Ovary (tissue), 9 donors: ENCODE results near the gene VPS11. TPM values are rescaled to one million over a fixed set of nuclear protein-coding genes. Genes with fewer than 3 reads are reported as not detected.

Source experiments
- DNase-seq, 5 donors: peaks; one replicate each; pipeline ENCODE4 v3.0.0-alpha.2; 2019 to 2020
- H3K27ac ChIP-seq, 2 donors: fragments of 200-600 bp; one replicate each; pipeline versions ENCODE4 v1.5.1 to v1.8.0; 2019 to 2022
- H3K27me3 ChIP-seq: fragments of 200-600 bp; one replicate; pipeline ENCODE4 v1.8.0; 2022
- H3K36me3 ChIP-seq: fragments of 200-600 bp; sonication (generic); one replicate; pipeline ENCODE4 v1.5.1; 2019
- H3K4me1 ChIP-seq: one replicate; pipeline ENCODE4 v1.8.1; 2013; ENCODE audit warnings: mild to moderate bottlenecking, moderate library complexity; ENCODE audit not compliant: insufficient read depth
- H3K4me3 ChIP-seq: fragments of 200-600 bp; sonication (generic); one replicate; pipeline ENCODE4 v1.5.1; 2017
- H3K9me3 ChIP-seq, 2 donors: fragments of 200-600 bp in 1 of 2; sonication (generic) in 1 of 2; one replicate each; pipeline versions ENCODE4 v1.5.1 to v1.8.1; 2013 to 2019; ENCODE audit warnings: mild to moderate bottlenecking in 1 of 2, moderate library complexity in 1 of 2
- CTCF ChIP-seq, 3 donors: fragments of 450-650 bp in 2 of 3; fragments of 200-600 bp in 1 of 3; IDR thresholded peaks; one replicate each; pipeline versions ENCODE4 v1.5.1 to v1.8.0; 2016 to 2022; ENCODE audit warnings: antibody characterized with exemption in 3 of 3, mild to moderate bottlenecking in 1 of 3
- EP300 ChIP-seq: sonication (generic); formaldehyde crosslinking; IDR thresholded peaks from one replicate; pipeline ENCODE4 v1.6.1; 2017; ENCODE audit warnings: antibody characterized with exemption
- POLR2A ChIP-seq: fragments of 450-650 bp; IDR thresholded peaks from one replicate; pipeline ENCODE4 v1.6.1; 2017; ENCODE audit warnings: antibody characterized with exemption, mild to moderate bottlenecking, moderate library complexity
- WGBS, 3 donors: extraction: QIAGEN DNeasy Blood & Tissue Kit in 1 of 3; methylation state at CpG; one replicate each; pipeline versions ENCODE4 v1.1.5 to v1.1.7; 2013 to 2017; 5-methylcytosine and 5-hydroxymethylcytosine counted together
- intact Hi-C, 4 donors: fragments of 100-400 bp; cut with DNase I; formaldehyde crosslinking; loops; one replicate each; pipeline versions ENCODE4 v1.11.0 to v1.15.1; 2022 to 2023
- polyA plus RNA-seq, 2 donors: library from polyadenylated mRNA; stranded (reverse); fragments of 200-250 nt in 1 of 2; fragments of 350-450 nt in 1 of 2; fragmentation: Illumina TruSeq in 1 of 2; extraction: RNeasy Lipid Tissue Mini Kit (QIAGEN cat#74804) in 1 of 2; gene quantifications; one replicate each; pipeline ENCODE4 v1.2.3, GENCODE V29; 2013 to 2014
- total RNA-seq, 7 donors: library from RNA; depleted of rRNA in 2 of 7; stranded (reverse); fragments of >200 nt in 2 of 7; fragmentation: NEBNext Ultra II Directional in 3 of 7; extraction: Animal tissue kit (Norgen Biotek cat#: 25700) in 3 of 7; gene quantifications; one replicate each; pipeline versions ENCODE4 v1.1.0 to v1.2.4, GENCODE V29; 2016 to 2023
- donor health status: DM: no; HTN: no; CAD: no; lungs with moderate emphysema.
- donor health status: DM: no; HTN: no; CAD: no.
- donor health status: Bipolar disorder and iron deficiency.
- donor health status: DM: yes; HTN: yes; CAD: no.
- donor health status: DM: no; HTN: no; CAD: no.
- donor health status: DM: yes; HTN: yes; CAD: no.

VPS11 gene
- total and polyA plus RNA-seq, 9 donors, result 24.3 to 47.8 (median 35.8) TPM

DNA sequence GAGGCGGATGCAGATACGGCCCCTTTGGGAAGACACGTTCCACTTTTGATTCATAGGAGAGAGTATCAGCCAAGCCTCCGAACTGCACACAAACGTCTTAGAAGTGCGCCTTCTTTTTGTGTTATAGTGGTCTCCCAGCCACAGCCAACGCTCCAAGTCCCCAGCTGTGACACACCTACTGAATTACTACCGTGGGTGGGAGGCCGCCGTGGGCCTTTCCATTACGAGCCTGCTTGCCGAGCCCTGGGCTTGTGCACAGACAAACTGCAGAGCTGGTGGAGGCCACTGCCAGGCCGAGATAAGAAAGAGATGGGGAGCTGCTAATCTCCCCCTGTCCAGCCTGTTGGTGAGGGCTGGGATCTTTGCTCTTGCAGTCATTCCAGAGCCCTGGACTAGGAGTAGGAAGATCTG, 17.8 kb downstream of the VPS11 start:
- Histone ChIP-seq H3K9me3 (no peaks in the 10 kb centered on the region), H3K27me3 (no peaks in the 10 kb centered on the region), H3K27ac (peak overlapping the region in 1 of 2 donors; percentile 79), H3K4me3 (peak overlapping the region; percentile 83), H3K36me3 (no peaks in the 10 kb centered on the region), H3K4me1 (peaks cover 7% of the 10 kb centered on the region)
- TF ChIP-seq POLR2A, result no peak
- intact Hi-C loops, result no loop called here
- peak in 1 of 5 donors; percentile 35 for DNase-seq
- WGBS, 3 donors, result 0 to 1% (median 0%) methylated on average over 13 of the region's 13 CpGs

DNA sequence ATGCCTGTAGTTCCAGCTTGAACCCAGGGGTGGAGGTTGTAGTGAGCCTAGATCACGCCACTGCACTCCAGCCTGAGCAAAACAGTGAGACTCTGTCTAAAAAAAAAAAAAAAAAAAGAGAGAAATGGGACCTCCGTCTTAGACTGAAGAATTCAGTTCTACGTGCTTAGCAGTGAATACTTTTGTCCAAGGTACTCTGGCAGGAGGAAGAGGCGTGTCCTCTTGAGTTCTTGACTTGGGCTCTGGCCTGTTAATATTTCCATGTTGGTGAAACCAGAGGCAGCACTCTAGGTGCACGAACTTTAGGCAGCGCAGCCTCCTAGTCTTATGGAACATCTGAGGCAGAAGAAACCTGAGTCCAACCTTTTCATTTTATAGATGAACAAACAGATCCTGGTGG, 19.5 kb downstream of the VPS11 start:
- WGBS, 3 donors, result 87 to 93% (median 88%) methylated on average over 6 of the region's 6 CpGs
- no peak overlapping the region for H3K27ac ChIP-seq

GRCh38 chr11:119087747-119088241, 20.2 kb downstream of the VPS11 start:
- H3K9me3 ChIP-seq, result no peaks in the 10 kb centered on the region
- no peak for DNase-seq
- H3K4me3 ChIP-seq, result no peak overlapping the region
- 94 to 100% (median 97%) methylated on average over 2 of the region's 2 CpGs for WGBS, 3 donors
- peaks cover 7% of the 10 kb centered on the region for H3K4me1 ChIP-seq
- intact Hi-C loops, result no loop called here
- TF ChIP-seq EP300 (no peak), POLR2A (no peak), CTCF (IDR thresholded peaks at IDR 0.05) (no peak)
- H3K27me3 ChIP-seq, result no peaks in the 10 kb centered on the region
- H3K27ac ChIP-seq, result no peak overlapping the region
- H3K36me3 ChIP-seq, result no peaks in the 10 kb centered on the region

More for the DNA sequence above, 19.5 kb downstream of the VPS11 start:
- intact Hi-C loops, result no loop called here
- no peak for TF ChIP-seq EP300
- TF ChIP-seq CTCF (IDR thresholded peaks at IDR 0.05), result no peak
- Histone ChIP-seq H3K4me3 (no peak overlapping the region), H3K9me3 (no peaks in the 10 kb centered on the region), H3K36me3 (no peaks in the 10 kb centered on the region), H3K27me3 (no peaks in the 10 kb centered on the region), H3K4me1 (peaks cover 7% of the 10 kb centered on the region)
- no peak for DNase-seq

DNA sequence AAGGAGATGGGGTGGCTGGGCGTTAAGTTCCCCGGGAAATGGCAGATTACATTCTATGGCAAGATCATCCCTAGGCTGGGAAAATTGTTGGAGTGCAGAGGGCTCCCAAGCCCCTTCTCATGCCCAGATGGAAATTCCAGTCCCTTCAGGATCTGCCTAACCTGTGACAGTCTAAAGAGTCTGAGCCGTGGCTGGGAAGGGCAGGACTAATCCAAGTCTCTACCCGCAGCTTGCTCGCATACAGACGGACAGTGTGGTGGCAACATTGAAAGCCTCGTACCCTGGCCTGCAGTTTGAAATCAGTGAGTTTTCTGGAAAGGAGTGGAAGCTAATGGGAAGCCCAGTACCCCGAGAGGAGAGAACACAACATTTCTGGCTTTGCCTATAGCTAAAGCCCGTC, 20.8 kb downstream of the VPS11 start:
- H3K27me3 ChIP-seq, result no peaks in the 10 kb centered on the region
- no peak for TF ChIP-seq CTCF (IDR thresholded peaks at IDR 0.05)
- no peak for TF ChIP-seq EP300
- no peak overlapping the region for H3K4me3 ChIP-seq
- no peak overlapping the region for H3K27ac ChIP-seq
- intact Hi-C loops, result no loop called here
- peaks cover 8% of the 10 kb centered on the region for H3K4me1 ChIP-seq
- H3K36me3 ChIP-seq, result no peaks in the 10 kb centered on the region
- no peak for DNase-seq
- H3K9me3 ChIP-seq, result no peaks in the 10 kb centered on the region
- 87 to 94% (median 92%) methylated on average over 9 of the region's 9 CpGs for WGBS, 3 donors

DNA sequence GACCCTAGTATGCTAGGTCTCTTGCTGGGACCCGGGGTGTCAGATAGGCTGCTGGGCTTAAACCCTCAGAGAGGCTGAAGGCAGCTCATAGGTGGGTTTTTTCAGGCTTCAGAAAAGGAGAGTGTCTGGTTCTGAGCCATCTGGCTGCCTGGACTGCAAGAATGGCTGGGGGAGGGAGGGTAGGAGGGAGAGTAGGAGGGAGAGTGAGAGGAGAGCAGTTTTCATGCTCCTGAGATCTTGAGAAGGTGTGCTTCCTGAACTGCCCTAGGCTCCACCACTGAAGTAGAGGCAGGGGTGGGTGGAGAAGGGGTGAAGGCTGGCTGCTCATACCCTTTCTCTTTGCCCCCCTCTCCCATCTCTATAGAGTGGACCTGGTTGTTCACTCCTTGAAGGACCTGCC, 21.7 kb downstream of the VPS11 start:
- no peak overlapping the region for H3K4me3 ChIP-seq
- H3K36me3 ChIP-seq, result no peaks in the 10 kb centered on the region
- intact Hi-C loops, result no loop called here
- no peaks in the 10 kb centered on the region for H3K9me3 ChIP-seq
- TF ChIP-seq CTCF (IDR thresholded peaks at IDR 0.05) (no peak), POLR2A (no peak), EP300 (no peak)
- no peak for DNase-seq
- H3K27me3 ChIP-seq, result no peaks in the 10 kb centered on the region
- WGBS, 3 donors, result 88 to 93% (median 89%) methylated on average over 1 of the region's 1 CpG
- H3K27ac ChIP-seq, result no peak overlapping the region
- peaks cover 7% of the 10 kb centered on the region for H3K4me1 ChIP-seq
